ENCODE data around the gene LYZL6.
A peak's percentile ranks its signal among the peaks of the same experiment; 100 is the strongest.

LYZL6 gene

GRCh38 chr17:35972535-35972934 lies 29.0 kb upstream of the LYZL6 start:
- DNase-seq (ENCODE audit: low read depth): no peak
- no peak overlapping the region for H3K4me3 ChIP-seq (ENCODE audit: low read depth, low read length)
- TF ChIP-seq CTCF (IDR thresholded peaks at IDR 0.05; ENCODE audit: control insufficient read depth, extremely low read depth, insufficient read depth): no peak

- DNase-seq (ENCODE audit: low read depth): no peak
- H3K4me3 ChIP-seq (ENCODE audit: low read depth, low read length): no peak overlapping the region
- no peak for TF ChIP-seq CTCF (IDR thresholded peaks at IDR 0.05; ENCODE audit: control insufficient read depth, extremely low read depth, insufficient read depth)
Observed at GRCh38 chr17:35972066-35972465, 28.6 kb upstream of the LYZL6 start.

- peak; percentile 93 for TF ChIP-seq CTCF (IDR thresholded peaks at IDR 0.05; ENCODE audit: control insufficient read depth, extremely low read depth, insufficient read depth)
- peak; percentile 61 for DNase-seq (ENCODE audit: low read depth)
- H3K4me3 ChIP-seq (ENCODE audit: low read depth, low read length): no peak overlapping the region
Observed at GRCh38 chr17:35969558-35970380, 26.3 kb upstream of the LYZL6 start.

GRCh38 chr17:35968520-35969054 lies 25.1 kb upstream of the LYZL6 start:
- DNase-seq (ENCODE audit: low read depth): no peak
- H3K4me3 ChIP-seq (ENCODE audit: low read depth, low read length): no peak overlapping the region
- no peak for TF ChIP-seq CTCF (IDR thresholded peaks at IDR 0.05; ENCODE audit: control insufficient read depth, extremely low read depth, insufficient read depth)

GRCh38 chr17:35965272-35965671 lies 21.8 kb upstream of the LYZL6 start:
- H3K4me3 ChIP-seq (ENCODE audit: low read depth, low read length): no peak overlapping the region
- no peak for DNase-seq (ENCODE audit: low read depth)
- no peak for TF ChIP-seq CTCF (IDR thresholded peaks at IDR 0.05; ENCODE audit: control insufficient read depth, extremely low read depth, insufficient read depth)

GRCh38 chr17:35963663-35964062 lies 20.1 kb upstream of the LYZL6 start:
- no peak for DNase-seq (ENCODE audit: low read depth)
- H3K4me3 ChIP-seq (ENCODE audit: low read depth, low read length): no peak overlapping the region
- no peak for TF ChIP-seq CTCF (IDR thresholded peaks at IDR 0.05; ENCODE audit: control insufficient read depth, extremely low read depth, insufficient read depth)

Data from LNCaP clone FGC (cell line).